Kidney (tissue), 14 donors: ENCODE data around the gene TESMIN. TPM values are rescaled to one million over a fixed set of nuclear protein-coding genes. Genes with fewer than 3 reads are reported as not detected.

Experiments used
- DNase-seq, 5 donors: peaks; one replicate each; pipeline ENCODE4 v3.0.0-alpha.2; 2013 to 2020
- FAIRE-seq: peaks from 2 replicates; lab custom pipeline; 2012; peaks lifted over from hg19 to GRCh38; lab: Jason Lieb, UNC
- H3K27ac ChIP-seq, 2 donors: one replicate each; pipeline ENCODE4 v1.7.0; 2013; ENCODE audit warnings: low read depth in 2 of 2, low read length in 2 of 2, inconsistent platforms in 1 of 2
- H3K27me3 ChIP-seq: one replicate; pipeline ENCODE4 v1.7.1; 2013; ENCODE audit warnings: low read length, inconsistent platforms; ENCODE audit not compliant: control insufficient read depth, insufficient read depth
- H3K36me3 ChIP-seq, 3 donors: one replicate each; pipeline versions ENCODE4 v1.7.0 to v1.7.1; 2013; ENCODE audit warnings: low read length in 3 of 3, control low read depth in 1 of 3, inconsistent platforms in 1 of 3; ENCODE audit not compliant: insufficient read depth in 3 of 3, control insufficient read depth in 2 of 3
- H3K4me1 ChIP-seq, 3 donors: one replicate each; pipeline versions ENCODE4 v1.7.0 to v1.7.1; 2013; ENCODE audit warnings: low read length in 3 of 3, inconsistent platforms in 1 of 3, low read depth in 1 of 3; ENCODE audit not compliant: control insufficient read depth in 2 of 3, insufficient read depth in 2 of 3
- H3K4me3 ChIP-seq, 3 donors: one replicate each; pipeline versions ENCODE4 v1.7.0 to v1.8.1; 2013; ENCODE audit warnings: low read length in 3 of 3, control low read depth in 1 of 3, inconsistent platforms in 1 of 3
- H3K9ac ChIP-seq, 3 donors: one replicate each; pipeline versions ENCODE4 v1.7.0 to v1.7.1; 2013; ENCODE audit warnings: low read length in 3 of 3, control low read depth in 1 of 3, inconsistent platforms in 1 of 3
- H3K9me3 ChIP-seq, 3 donors: one replicate each; pipeline versions ENCODE4 v1.7.0 to v1.7.1; 2013; ENCODE audit warnings: low read length in 3 of 3, control low read depth in 1 of 3, inconsistent platforms in 1 of 3; ENCODE audit not compliant: control insufficient read depth in 2 of 3, insufficient read depth in 1 of 3
- intact Hi-C: fragments of 100-400 bp; cut with DNase I; formaldehyde crosslinking; loops from one replicate; pipeline ENCODE4 v1.11.1; 2022
- polyA plus RNA-seq: library from polyadenylated mRNA; stranded (reverse); fragments of 350-450 nt; fragmentation: Illumina TruSeq; extraction: RNeasy Lipid Tissue Mini Kit (QIAGEN cat#74804); gene quantifications from one replicate; pipeline ENCODE4 v1.2.3, GENCODE V29; 2014; ENCODE audit warnings: low read depth, low replicate concordance; ENCODE audit not compliant: insufficient read depth
- total RNA-seq: library from RNA; stranded (reverse); fragmentation: NEBNext Ultra II Directional; extraction: Animal tissue kit (Norgen Biotek cat#: 25700); gene quantifications from one replicate; pipeline ENCODE4 v1.2.1, GENCODE V29; 2021
- TF ChIP-seq, protein P1 (sequence below): IDR thresholded peaks from 3 replicates; pipeline ENCODE4 v1.5.1; 2012; ENCODE audit warnings: mild to moderate bottlenecking, moderate library complexity, borderline replicate concordance; ENCODE audit not compliant: insufficient read depth; ENCODE audit errors: extremely low read depth
- donor health status: control.
- donor health status: control.
- donor health status: control.
- donor health status: control.
- donor health status: control.
- donor health status: DM: yes; HTN: yes; CAD: no.
- donor health status: Normal renal cell carcinoma (clear cell type).

Gene TESMIN
- total and polyA plus RNA-seq, 2 donors from 2014 or later = 3.8 to 8.7 TPM

DNA sequence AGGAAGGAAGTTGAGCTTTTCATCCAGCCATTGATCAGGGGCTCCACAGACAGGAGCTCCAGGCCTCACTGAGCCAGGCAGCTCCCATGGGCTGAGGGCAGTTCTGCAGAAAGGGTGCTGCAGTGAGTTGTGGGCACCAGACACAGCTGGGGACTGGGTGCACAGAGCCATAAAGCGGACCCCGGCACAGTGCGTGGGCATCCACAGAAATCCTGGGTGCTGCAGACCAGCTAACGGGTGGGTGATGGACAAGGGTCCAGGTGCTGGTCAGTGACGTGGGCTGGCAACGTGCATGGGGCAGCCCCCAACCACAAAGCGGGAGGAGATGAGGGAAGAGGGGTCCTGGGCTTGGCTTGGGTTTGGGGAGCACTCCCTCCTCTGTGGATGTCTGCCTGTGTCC lies 86.4 kb downstream of the TESMIN start:
- intact Hi-C loops = no loop called here
- peaks cover 0 to 3% (median 0%) of the 10 kb centered on the region in 3 donors for H3K9me3 ChIP-seq
- H3K36me3 ChIP-seq = no peaks in the 10 kb centered on the region
- H3K4me3 ChIP-seq = no peak overlapping the region
- peak in 1 of 5 donors; percentile 45 for DNase-seq
- no peaks in the 10 kb centered on the region for H3K27me3 ChIP-seq
- no peak overlapping the region for H3K27ac ChIP-seq
- H3K9ac ChIP-seq = no peak overlapping the region
- H3K4me1 ChIP-seq = no peaks in the 10 kb centered on the region
- TF ChIP-seq, protein P1, sequence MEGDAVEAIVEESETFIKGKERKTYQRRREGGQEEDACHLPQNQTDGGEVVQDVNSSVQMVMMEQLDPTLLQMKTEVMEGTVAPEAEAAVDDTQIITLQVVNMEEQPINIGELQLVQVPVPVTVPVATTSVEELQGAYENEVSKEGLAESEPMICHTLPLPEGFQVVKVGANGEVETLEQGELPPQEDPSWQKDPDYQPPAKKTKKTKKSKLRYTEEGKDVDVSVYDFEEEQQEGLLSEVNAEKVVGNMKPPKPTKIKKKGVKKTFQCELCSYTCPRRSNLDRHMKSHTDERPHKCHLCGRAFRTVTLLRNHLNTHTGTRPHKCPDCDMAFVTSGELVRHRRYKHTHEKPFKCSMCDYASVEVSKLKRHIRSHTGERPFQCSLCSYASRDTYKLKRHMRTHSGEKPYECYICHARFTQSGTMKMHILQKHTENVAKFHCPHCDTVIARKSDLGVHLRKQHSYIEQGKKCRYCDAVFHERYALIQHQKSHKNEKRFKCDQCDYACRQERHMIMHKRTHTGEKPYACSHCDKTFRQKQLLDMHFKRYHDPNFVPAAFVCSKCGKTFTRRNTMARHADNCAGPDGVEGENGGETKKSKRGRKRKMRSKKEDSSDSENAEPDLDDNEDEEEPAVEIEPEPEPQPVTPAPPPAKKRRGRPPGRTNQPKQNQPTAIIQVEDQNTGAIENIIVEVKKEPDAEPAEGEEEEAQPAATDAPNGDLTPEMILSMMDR = no peak
- no peak for FAIRE-seq

- Histone ChIP-seq H3K4me3 (no peak overlapping the region), H3K36me3 (no peaks in the 10 kb centered on the region), H3K4me1 (no peaks in the 10 kb centered on the region), H3K9me3 (peaks cover 0 to 3% (median 0%) of the 10 kb centered on the region in 3 donors), H3K27ac (no peak overlapping the region), H3K9ac (no peak overlapping the region), H3K27me3 (no peaks in the 10 kb centered on the region)
- intact Hi-C loops = no loop called here
- DNase-seq (no peak), FAIRE-seq (no peak)
- TF ChIP-seq, protein P1 = no peak
Observed at GRCh38 chr11:68664141-68664540, 87.2 kb downstream of the TESMIN start.

GRCh38 chr11:68663482-68664010 lies 87.8 kb downstream of the TESMIN start:
- Histone ChIP-seq H3K4me3 (no peak overlapping the region), H3K36me3 (no peaks in the 10 kb centered on the region), H3K27me3 (no peaks in the 10 kb centered on the region), H3K27ac (no peak overlapping the region), H3K4me1 (no peaks in the 10 kb centered on the region), H3K9me3 (peaks cover 0 to 3% (median 0%) of the 10 kb centered on the region in 3 donors), H3K9ac (no peak overlapping the region)
- TF ChIP-seq, protein P1 = no peak
- FAIRE-seq (no peak), DNase-seq (peak in 1 of 5 donors; percentile 59)
- intact Hi-C loops = no loop called here
